Ishikawa (cell line): ENCODE results near the gene CALD1.

Experiments used
- CEBPB ChIP-seq: IDR thresholded peaks from 2 replicates; pipeline ENCODE4 v1.6.1; 2012
- CREB1 ChIP-seq: IDR thresholded peaks from 2 replicates; pipeline ENCODE4 v1.6.1; 2012; ENCODE audit warnings: low read depth
- EGR1 ChIP-seq: IDR thresholded peaks from 2 replicates; pipeline ENCODE4 v1.6.1; 2012
- EP300 ChIP-seq: IDR thresholded peaks from 2 replicates; pipeline ENCODE4 v1.6.1; 2012; ENCODE audit warnings: borderline replicate concordance
- FOXM1 ChIP-seq: IDR thresholded peaks from 2 replicates; pipeline ENCODE4 v1.6.1; 2012; ENCODE audit warnings: low read depth, borderline replicate concordance
- MAX ChIP-seq: IDR thresholded peaks from 2 replicates; pipeline ENCODE4 v1.6.1; 2012
- NFIC ChIP-seq: IDR thresholded peaks from 2 replicates; pipeline ENCODE4 v1.6.1; 2012
- RAD21 ChIP-seq: IDR thresholded peaks from 2 replicates; pipeline ENCODE4 v1.6.1; 2012; ENCODE audit warnings: low read depth
- REST ChIP-seq: IDR thresholded peaks from 2 replicates; pipeline ENCODE4 v1.6.1; 2012; ENCODE audit warnings: low read depth, mild to moderate bottlenecking
- TAF1 ChIP-seq: IDR thresholded peaks from 2 replicates; pipeline ENCODE4 v1.6.1; 2012; ENCODE audit warnings: low read depth, mild to moderate bottlenecking
- TEAD4 ChIP-seq: IDR thresholded peaks from 2 replicates; pipeline ENCODE4 v1.6.1; 2012
- USF1 ChIP-seq: IDR thresholded peaks from 2 replicates; pipeline ENCODE4 v1.6.1; 2012
- YY1 ChIP-seq: IDR thresholded peaks from 2 replicates; pipeline ENCODE4 v1.6.1; 2012; ENCODE audit warnings: low read depth
- ZBTB7A ChIP-seq: IDR thresholded peaks from 2 replicates; pipeline ENCODE4 v1.6.1; 2012; ENCODE audit warnings: low read depth

GRCh38 chr7:134777470-134777869 is 2.0 kb upstream of the CALD1 start:
- TF ChIP-seq ZBTB7A (no peak), NFIC (no peak), YY1 (no peak), TEAD4 (no peak), REST (no peak), MAX (no peak), EP300 (no peak), CEBPB (no peak), CREB1 (no peak), TAF1 (no peak), RAD21 (no peak), USF1 (no peak), FOXM1 (no peak), EGR1 (no peak)
